GM21737 (cell line): ENCODE results near the gene OR2M2.

ENCODE experiments used
- ATAC-seq: cut with Tn5 transposase; IDR thresholded peaks from one replicate; pipeline ENCODE4 v1.9.1; 2021; ENCODE audit warnings: mild to moderate bottlenecking, moderate library complexity; ENCODE audit not compliant: unreplicated experiment

The OR2M2 gene

GRCh38 chr1:248174521-248174920 is at the start of gene OR2M2:
OR2M2 (plus strand) TSS chr1:248174821; CDS start chr1:248179986, 5,165 bp downstream.
- no peak for ATAC-seq

- ATAC-seq, result no peak
Measured at GRCh38 chr1:248127653-248128052, 47.0 kb upstream of the OR2M2 start.

GRCh38 chr1:248136811-248137210 is 37.8 kb upstream of the OR2M2 start:
- ATAC-seq, result no peak

- no peak for ATAC-seq
Measured at GRCh38 chr1:248140846-248141245, 33.8 kb upstream of the OR2M2 start.

- no peak for ATAC-seq
Measured at GRCh38 chr1:248143311-248143710, 31.3 kb upstream of the OR2M2 start.

- no peak for ATAC-seq
Measured at GRCh38 chr1:248144513-248145198, 30.0 kb upstream of the OR2M2 start, which contains the start of gene OR2M5. OR2M5 (plus strand) TSS chr1:248145148; CDS start chr1:248145148, 0 bp downstream.

- ATAC-seq, result no peak
Measured at GRCh38 chr1:248152056-248152827, 22.4 kb upstream of the OR2M2 start.

GRCh38 chr1:248155927-248156326 is 18.7 kb upstream of the OR2M2 start:
- no peak for ATAC-seq

- ATAC-seq, result no peak
Measured at GRCh38 chr1:248158758-248159157, 15.9 kb upstream of the OR2M2 start.

- no peak for ATAC-seq
Measured at GRCh38 chr1:248164031-248164430, 10.6 kb upstream of the OR2M2 start.

- no peak for ATAC-seq
Measured at GRCh38 chr1:248165186-248165585, 9.4 kb upstream of the OR2M2 start.

GRCh38 chr1:248183996-248184395 is 9.4 kb downstream of the OR2M2 start:
- no peak for ATAC-seq

GRCh38 chr1:248187363-248187762 is 12.7 kb downstream of the OR2M2 start:
- no peak for ATAC-seq

GRCh38 chr1:248189026-248189425 is 14.4 kb downstream of the OR2M2 start:
- no peak for ATAC-seq

GRCh38 chr1:248194117-248194516 is 19.5 kb downstream of the OR2M2 start:
- no peak for ATAC-seq

- ATAC-seq, result no peak
Measured at GRCh38 chr1:248196965-248197364, 22.3 kb downstream of the OR2M2 start, which contains the start of gene OR2M3. OR2M3 (plus strand) TSS chr1:248197265; CDS start chr1:248203068, 5,803 bp downstream.

GRCh38 chr1:248215880-248216279 is 41.3 kb downstream of the OR2M2 start:
- ATAC-seq, result no peak

- ATAC-seq, result no peak
Measured at GRCh38 chr1:248225537-248225936, 50.9 kb downstream of the OR2M2 start.

GRCh38 chr1:248229360-248229908 is 54.8 kb downstream of the OR2M2 start:
- ATAC-seq, result no peak
